H9 (cell line): ENCODE measurements around the gene CXCL3. TPM values are rescaled to one million over a fixed set of nuclear protein-coding genes. Genes with fewer than 3 reads are reported as not detected.

Experiments used
- DNase-seq: peaks from one replicate; pipeline ENCODE4 v3.0.0-alpha.2; 2017
- H2AFZ ChIP-seq: one replicate; pipeline ENCODE4 v1.6.1; 2013; ENCODE audit warnings: mild to moderate bottlenecking, low read length, control low read depth, moderate library complexity
- H2AK5ac ChIP-seq: 2 replicates; pipeline ENCODE4 v1.6.1; 2013; ENCODE audit warnings: low read length, control low read depth, mixed read lengths; ENCODE audit not compliant: insufficient read length
- H2BK120ac ChIP-seq: one replicate; pipeline ENCODE4 v1.6.1; 2013; ENCODE audit warnings: low read depth, mild to moderate bottlenecking, low read length, control low read depth, inconsistent platforms; ENCODE audit not compliant: poor library complexity, severe bottlenecking
- H2BK12ac ChIP-seq: 2 replicates; pipeline ENCODE4 v1.6.1; 2013; ENCODE audit warnings: low read length, control low read depth, mixed read lengths, low read depth; ENCODE audit not compliant: insufficient read length
- H2BK15ac ChIP-seq: 2 replicates; pipeline ENCODE4 v1.6.1; 2013; ENCODE audit warnings: low read depth, low read length, control low read depth
- H2BK20ac ChIP-seq: one replicate; pipeline ENCODE4 v1.6.1; 2013; ENCODE audit warnings: low read depth, mild to moderate bottlenecking, low read length, control low read depth, inconsistent platforms; ENCODE audit not compliant: poor library complexity, severe bottlenecking
- H2BK5ac ChIP-seq: 2 replicates; pipeline ENCODE4 v1.6.1; 2013; ENCODE audit warnings: low read length, control low read depth, mixed read lengths; ENCODE audit not compliant: insufficient read length
- H3K14ac ChIP-seq: 2 replicates; pipeline ENCODE4 v1.6.1; 2013; ENCODE audit warnings: low read length, control low read depth; ENCODE audit not compliant: insufficient read depth
- H3K18ac ChIP-seq: 2 replicates; pipeline ENCODE4 v1.6.1; 2013; ENCODE audit warnings: low read depth, mild to moderate bottlenecking, mixed read lengths, low read length, control low read depth; ENCODE audit not compliant: insufficient read length
- H3K23ac ChIP-seq: 2 replicates; pipeline ENCODE4 v1.6.1; 2013; ENCODE audit warnings: low read length, control low read depth, mixed read lengths, low read depth; ENCODE audit not compliant: insufficient read length
- H3K23me2 ChIP-seq: 2 replicates; pipeline ENCODE4 v1.6.1; 2013; ENCODE audit warnings: low read depth, mild to moderate bottlenecking, mixed read lengths, low read length, control low read depth; ENCODE audit not compliant: insufficient read length, poor library complexity, severe bottlenecking
- H3K27ac ChIP-seq: 2 replicates; pipeline ENCODE4 v1.5.1; 2013; ENCODE audit warnings: low read length, control low read depth, mixed read lengths, low read depth; ENCODE audit not compliant: insufficient read length
- H3K27me3 ChIP-seq: 2 replicates; pipeline ENCODE4 v1.6.1; 2013; ENCODE audit warnings: low read length, control low read depth, inconsistent platforms; ENCODE audit not compliant: insufficient read depth
- H3K4ac ChIP-seq: 2 replicates; pipeline ENCODE4 v1.6.1; 2013; ENCODE audit warnings: low read depth, mild to moderate bottlenecking, control low read depth, inconsistent platforms, low read length, moderate library complexity
- H3K4me1 ChIP-seq: 2 replicates; pipeline ENCODE4 v1.6.1; 2013; ENCODE audit warnings: low read length, control low read depth, inconsistent platforms; ENCODE audit not compliant: insufficient read depth
- H3K4me2 ChIP-seq: 2 replicates; pipeline ENCODE4 v1.6.1; 2013; ENCODE audit warnings: low read length, control low read depth, mixed read lengths; ENCODE audit not compliant: insufficient read length, insufficient read depth
- H3K56ac ChIP-seq: 2 replicates; pipeline ENCODE4 v1.6.1; 2013; ENCODE audit warnings: low read depth, mild to moderate bottlenecking, mixed read lengths, low read length, control low read depth; ENCODE audit not compliant: insufficient read length
- H3K79me1 ChIP-seq: 2 replicates; pipeline ENCODE4 v1.6.1; 2013; ENCODE audit warnings: low read depth, mild to moderate bottlenecking, moderate library complexity, low read length, control low read depth, inconsistent platforms; ENCODE audit not compliant: insufficient read depth, poor library complexity, severe bottlenecking
- H3K79me2 ChIP-seq: 2 replicates; pipeline ENCODE4 v1.6.1; 2013; ENCODE audit warnings: low read length, control low read depth, inconsistent platforms; ENCODE audit not compliant: insufficient read depth
- H3K9ac ChIP-seq: 2 replicates; pipeline ENCODE4 v1.6.1; 2013; ENCODE audit warnings: low read length, control low read depth, mixed read lengths; ENCODE audit not compliant: insufficient read length; ENCODE audit errors: extremely low read depth
- H3K9me3 ChIP-seq: one replicate; pipeline ENCODE4 v1.6.1; 2013; ENCODE audit warnings: low read depth, low read length, inconsistent platforms; ENCODE audit not compliant: control insufficient read depth
- H3T11ph ChIP-seq: one replicate; pipeline ENCODE4 v1.6.1; 2013; ENCODE audit warnings: mild to moderate bottlenecking, low read length, control low read depth, inconsistent platforms
- H4K20me1 ChIP-seq: one replicate; pipeline ENCODE4 v1.6.1; 2013; ENCODE audit not compliant: control insufficient read depth, insufficient read length, insufficient read depth
- H4K5ac ChIP-seq: 2 replicates; pipeline ENCODE4 v1.6.1; 2013; ENCODE audit warnings: low read depth, mild to moderate bottlenecking, mixed read lengths, low read length, control low read depth; ENCODE audit not compliant: insufficient read length
- H4K8ac ChIP-seq: replicated peaks from 2 replicates; pipeline ENCODE4 v1.6.1; 2013; ENCODE audit warnings: low read length, control low read depth, mixed read lengths, low read depth; ENCODE audit not compliant: insufficient read length
- H4K91ac ChIP-seq: 2 replicates; pipeline ENCODE4 v1.6.1; 2013; ENCODE audit warnings: low read depth, mild to moderate bottlenecking, moderate library complexity, mixed read lengths, low read length, control low read depth; ENCODE audit not compliant: insufficient read length
- H3K27ac Mint-ChIP-seq, 3 experiments: 2 replicates in 2 of 3; 3 replicates in 1 of 3; pipeline ENCODE4 v1.8.0; 2020 to 2021; ENCODE audit warnings: mixed read lengths in 3 of 3, mild to moderate bottlenecking in 1 of 3, moderate library complexity in 1 of 3
- H3K27me3 Mint-ChIP-seq: 2 replicates; pipeline ENCODE4 v1.8.0; 2021; ENCODE audit warnings: low read depth, mild to moderate bottlenecking, moderate library complexity, mixed read lengths
- H3K36me3 Mint-ChIP-seq, 3 experiments: 2 replicates in 2 of 3; 3 replicates in 1 of 3; pipeline ENCODE4 v1.8.0; 2020 to 2021; ENCODE audit warnings: low read depth in 3 of 3, mixed read lengths in 3 of 3; ENCODE audit not compliant: insufficient read depth in 1 of 3
- H3K4me1 Mint-ChIP-seq, 2 experiments: 2 replicates each; pipeline ENCODE4 v1.8.0; 2020; ENCODE audit warnings: mixed read lengths in 2 of 2
- H3K4me3 Mint-ChIP-seq, 2 experiments: 2 replicates in 1 of 2; 3 replicates in 1 of 2; pipeline ENCODE4 v1.8.0; 2020 to 2021; ENCODE audit warnings: mild to moderate bottlenecking in 2 of 2, mixed read lengths in 2 of 2, moderate library complexity in 1 of 2
- H3K9me3 Mint-ChIP-seq, 2 experiments: 2 replicates in 1 of 2; 3 replicates in 1 of 2; pipeline ENCODE4 v1.8.0; 2020; ENCODE audit warnings: mild to moderate bottlenecking in 2 of 2, mixed read lengths in 2 of 2, moderate library complexity in 1 of 2
- CTCF ChIP-seq: fragments of 200-600 bp; sonication (generic); conservative IDR thresholded peaks from 3 replicates; pipeline ENCODE4 v1.8.0; 2021; ENCODE audit warnings: antibody characterized with exemption, mild to moderate bottlenecking
- WGBS: extraction: QIAGEN DNeasy Blood & Tissue Kit; methylation state at CpG from one replicate; pipeline ENCODE4 v1.1.7; 2013; ENCODE audit warnings: missing lambda C conversion rate, low lambda C conversion rate, mixed read lengths; ENCODE audit not compliant: insufficient read length; ENCODE audit errors: extremely low coverage; 5-methylcytosine and 5-hydroxymethylcytosine counted together
- total RNA-seq: library from RNA; stranded (reverse); gene quantifications from 2 replicates; pipeline ENCODE4 v1.2.1, GENCODE V29; 2021

The CXCL3 gene
- total RNA-seq, 1 experiment from 2014 or later, result 3.7 TPM

GRCh38 chr4:74041418-74041817, 2.9 kb upstream of the CXCL3 start:
- no CpG with 5 or more reads among the region's 1 CpG for WGBS
- no peak overlapping the region for H2BK15ac ChIP-seq
- TF ChIP-seq CTCF, result no peak
- no peak overlapping the region for H3K9ac ChIP-seq
- H3K4ac ChIP-seq, result no peak overlapping the region
- Mint-ChIP-seq H3K27me3 (peaks cover 12% of the 10 kb centered on the region), H3K36me3 (peaks cover 0 to 2% (median 0%) of the 10 kb centered on the region in 3 experiments; a peak in 2 of 7 replicates), H3K4me3 (no peak overlapping the region), H3K9me3 (peaks cover under 1% of the 10 kb centered on the region in 2 experiments; a peak in 3 of 5 replicates), H3K4me1 (peaks cover 18 to 27% of the 10 kb centered on the region in 2 experiments), H3K27ac (no peak overlapping the region)
- H4K20me1 ChIP-seq, result no peaks in the 10 kb centered on the region
- no peak overlapping the region for H2BK20ac ChIP-seq
- H3K14ac ChIP-seq, result no peak overlapping the region
- H3K9me3 ChIP-seq, result no peaks in the 10 kb centered on the region
- H3K79me2 ChIP-seq, result no peaks in the 10 kb centered on the region
- no peak overlapping the region for H3K18ac ChIP-seq
- no peaks in the 10 kb centered on the region for H3K79me1 ChIP-seq
- H2BK120ac ChIP-seq, result no peak overlapping the region
- no peak overlapping the region for H4K8ac ChIP-seq
- no peak overlapping the region for H3K4me2 ChIP-seq
- H3K23me2 ChIP-seq, result peaks cover 5% of the 10 kb centered on the region
- H3K27me3 ChIP-seq, result no peaks in the 10 kb centered on the region
- H3K4me1 ChIP-seq, result peaks cover 7% of the 10 kb centered on the region; the same call in 1 of the 2 replicates
- H4K91ac ChIP-seq, result no peak overlapping the region
- no peak overlapping the region for H2BK12ac ChIP-seq
- H3T11ph ChIP-seq, result no peak overlapping the region
- no peak overlapping the region for H3K23ac ChIP-seq
- H3K56ac ChIP-seq, result no peak overlapping the region
- no peak overlapping the region for H2AFZ ChIP-seq
- no peak overlapping the region for H3K27ac ChIP-seq
- H2BK5ac ChIP-seq, result no peak overlapping the region
- no peak overlapping the region for H4K5ac ChIP-seq
- DNase-seq, result no peak
- no peak overlapping the region for H2AK5ac ChIP-seq
